Amygdala (tissue), 56 donors: ENCODE results near the gene UNC80.

Experiments
- DNase-seq, 56 donors: peaks; one replicate each; lab custom pipeline; 2025; lab: John Stamatoyannopoulos, UW

Gene UNC80

GRCh38 chr2:209908511-209908910 is 136.9 kb downstream of the UNC80 start:
- DNase-seq = no peak

GRCh38 chr2:209911486-209911885 is 139.9 kb downstream of the UNC80 start:
- DNase-seq = no peak

- no peak for DNase-seq
Observed at GRCh38 chr2:209913786-209914345, 142.2 kb downstream of the UNC80 start.

- DNase-seq = peak in 1 of 56 donors; percentile 1
Observed at GRCh38 chr2:209917154-209917771, 145.6 kb downstream of the UNC80 start.

GRCh38 chr2:209918251-209918650 is 146.6 kb downstream of the UNC80 start:
- no peak for DNase-seq

- DNase-seq = no peak
Observed at GRCh38 chr2:209922116-209922515, 150.5 kb downstream of the UNC80 start.

- DNase-seq = no peak
Observed at GRCh38 chr2:209929369-209929768, 157.7 kb downstream of the UNC80 start.

- peak in 36 of 56 donors; percentile 0 to 84 (median 34) for DNase-seq
Observed at GRCh38 chr2:209933499-209934483, 162.2 kb downstream of the UNC80 start.

- DNase-seq = peak in 1 of 56 donors; percentile 17
Observed at GRCh38 chr2:209936106-209936666, 164.6 kb downstream of the UNC80 start.

- DNase-seq = no peak
Observed at GRCh38 chr2:209937893-209938292, 166.3 kb downstream of the UNC80 start.

- DNase-seq = no peak
Observed at GRCh38 chr2:209938906-209939305, 167.3 kb downstream of the UNC80 start.

GRCh38 chr2:209940936-209941335 is 169.3 kb downstream of the UNC80 start:
- no peak for DNase-seq

- DNase-seq = no peak
Observed at GRCh38 chr2:209942426-209942825, 170.8 kb downstream of the UNC80 start.

GRCh38 chr2:209942936-209943605 is 171.4 kb downstream of the UNC80 start:
- DNase-seq = no peak

- no peak for DNase-seq
Observed at GRCh38 chr2:209943776-209944175, 172.1 kb downstream of the UNC80 start.

- DNase-seq = no peak
Observed at GRCh38 chr2:209946539-209946938, 174.9 kb downstream of the UNC80 start.

- DNase-seq = no peak
Observed at GRCh38 chr2:209956271-209956670, 184.6 kb downstream of the UNC80 start.

- DNase-seq = no peak
Observed at GRCh38 chr2:209958016-209958415, 186.4 kb downstream of the UNC80 start.

GRCh38 chr2:209960045-209960444 is 188.4 kb downstream of the UNC80 start:
- no peak for DNase-seq
